ENCODE data around the gene ADIPOQ.

ADIPOQ gene

DNA sequence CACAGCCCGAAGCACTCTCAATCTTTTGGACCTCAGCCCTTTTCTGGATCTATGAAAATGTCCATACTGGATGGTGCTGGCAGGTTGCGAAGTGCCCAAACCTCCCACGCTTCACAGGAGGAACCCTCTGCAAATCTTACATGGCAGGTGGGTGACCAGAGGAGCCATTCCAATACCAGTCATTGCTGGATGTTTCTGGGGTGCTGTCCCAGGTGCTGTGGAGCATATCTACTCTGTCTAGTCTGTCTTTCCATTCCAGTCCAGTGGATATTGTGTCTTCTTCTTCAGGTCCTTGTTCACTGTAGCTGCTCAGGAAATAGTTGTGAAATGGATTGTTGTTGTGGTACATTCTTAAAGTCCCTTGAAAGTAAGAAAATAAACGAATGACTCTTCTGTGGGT, 10.7 kb upstream of the ADIPOQ start:
- TF ChIP-seq, protein P1, sequence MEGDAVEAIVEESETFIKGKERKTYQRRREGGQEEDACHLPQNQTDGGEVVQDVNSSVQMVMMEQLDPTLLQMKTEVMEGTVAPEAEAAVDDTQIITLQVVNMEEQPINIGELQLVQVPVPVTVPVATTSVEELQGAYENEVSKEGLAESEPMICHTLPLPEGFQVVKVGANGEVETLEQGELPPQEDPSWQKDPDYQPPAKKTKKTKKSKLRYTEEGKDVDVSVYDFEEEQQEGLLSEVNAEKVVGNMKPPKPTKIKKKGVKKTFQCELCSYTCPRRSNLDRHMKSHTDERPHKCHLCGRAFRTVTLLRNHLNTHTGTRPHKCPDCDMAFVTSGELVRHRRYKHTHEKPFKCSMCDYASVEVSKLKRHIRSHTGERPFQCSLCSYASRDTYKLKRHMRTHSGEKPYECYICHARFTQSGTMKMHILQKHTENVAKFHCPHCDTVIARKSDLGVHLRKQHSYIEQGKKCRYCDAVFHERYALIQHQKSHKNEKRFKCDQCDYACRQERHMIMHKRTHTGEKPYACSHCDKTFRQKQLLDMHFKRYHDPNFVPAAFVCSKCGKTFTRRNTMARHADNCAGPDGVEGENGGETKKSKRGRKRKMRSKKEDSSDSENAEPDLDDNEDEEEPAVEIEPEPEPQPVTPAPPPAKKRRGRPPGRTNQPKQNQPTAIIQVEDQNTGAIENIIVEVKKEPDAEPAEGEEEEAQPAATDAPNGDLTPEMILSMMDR (conservative IDR thresholded peaks at IDR 0.05): no peak
- H3K27ac ChIP-seq: no peak overlapping the region

DNA sequence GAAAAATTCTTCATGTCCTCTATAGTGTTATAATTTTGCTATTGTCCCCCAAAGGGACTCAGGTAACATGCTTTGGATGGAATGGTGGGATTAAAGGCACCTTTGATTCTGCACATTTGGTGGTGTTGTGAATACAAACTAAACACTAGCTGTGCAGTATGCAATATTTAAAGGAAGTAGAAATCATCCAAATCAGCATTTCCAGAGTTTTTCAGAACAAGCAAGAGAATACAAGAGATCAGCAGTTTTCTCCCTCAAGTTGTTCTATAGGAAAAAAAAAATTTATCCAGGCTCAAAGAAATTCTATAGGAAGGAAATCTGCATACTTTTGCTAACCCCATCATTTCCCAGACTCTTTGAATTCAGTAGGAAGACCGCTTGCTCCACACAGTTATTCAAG, 10.2 kb upstream of the ADIPOQ start:
- no peak overlapping the region for H3K27ac ChIP-seq
- TF ChIP-seq, protein P1 (conservative IDR thresholded peaks at IDR 0.05): no peak

DNA sequence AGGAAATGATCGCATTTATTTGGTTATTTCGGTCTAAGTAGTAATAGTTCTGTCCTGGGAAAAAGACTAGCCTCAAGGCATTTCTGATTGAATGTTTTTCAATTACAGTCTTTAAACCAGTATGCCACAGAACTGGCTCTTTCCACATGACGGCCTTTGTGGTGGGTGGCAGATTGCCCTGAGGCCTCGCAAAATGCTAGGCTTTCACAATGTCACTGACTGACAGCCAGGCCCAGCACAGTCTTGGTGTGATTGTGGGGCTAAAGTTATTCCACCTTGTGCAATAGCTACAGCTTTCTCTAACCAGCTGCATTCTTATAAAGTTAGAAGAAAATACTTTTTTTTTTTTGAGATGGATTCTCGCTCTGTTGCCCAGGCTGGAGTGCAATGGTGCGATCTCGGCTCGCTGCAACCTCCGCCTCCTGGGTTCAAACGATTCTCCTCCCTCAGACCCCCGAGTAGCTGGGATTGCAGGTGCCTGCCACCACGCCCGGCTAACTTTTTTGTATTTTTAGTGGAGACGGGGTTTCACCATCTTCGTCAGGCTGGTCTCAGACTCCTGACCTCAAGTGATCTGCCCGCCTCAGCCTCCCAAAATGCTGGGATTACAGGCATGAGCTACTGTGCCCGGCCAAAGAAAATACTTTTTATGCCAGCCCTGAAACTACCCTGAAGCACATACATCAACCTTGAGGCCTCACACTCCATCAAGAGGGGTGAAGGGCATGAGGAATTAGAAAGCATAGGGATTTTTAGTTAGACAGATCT, 2.5 kb upstream of the ADIPOQ start:
- no peak overlapping the region for H3K27ac ChIP-seq
- TF ChIP-seq, protein P1 (conservative IDR thresholded peaks at IDR 0.05): no peak

DNA sequence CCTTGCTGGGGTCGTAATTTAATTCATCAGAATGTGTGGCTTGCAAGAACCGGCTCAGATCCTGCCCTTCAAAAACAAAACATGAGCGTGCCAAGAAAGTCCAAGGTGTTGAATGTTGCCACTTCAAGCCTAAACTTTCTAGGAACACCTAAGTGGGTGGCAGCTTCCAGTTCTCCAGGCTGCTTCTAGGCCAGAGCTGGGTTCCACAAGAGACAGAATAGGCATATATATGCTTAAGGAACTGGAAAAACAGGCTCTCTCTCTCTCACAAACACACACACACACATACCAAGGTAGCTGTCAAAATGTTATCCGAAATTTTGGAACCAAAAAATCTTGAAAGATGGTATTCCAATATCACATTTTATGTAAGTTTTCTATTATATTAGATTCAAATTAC, 890 bp upstream of the ADIPOQ start:
- TF ChIP-seq, protein P1 (conservative IDR thresholded peaks at IDR 0.05): no peak
- H3K27ac ChIP-seq: no peak overlapping the region

DNA sequence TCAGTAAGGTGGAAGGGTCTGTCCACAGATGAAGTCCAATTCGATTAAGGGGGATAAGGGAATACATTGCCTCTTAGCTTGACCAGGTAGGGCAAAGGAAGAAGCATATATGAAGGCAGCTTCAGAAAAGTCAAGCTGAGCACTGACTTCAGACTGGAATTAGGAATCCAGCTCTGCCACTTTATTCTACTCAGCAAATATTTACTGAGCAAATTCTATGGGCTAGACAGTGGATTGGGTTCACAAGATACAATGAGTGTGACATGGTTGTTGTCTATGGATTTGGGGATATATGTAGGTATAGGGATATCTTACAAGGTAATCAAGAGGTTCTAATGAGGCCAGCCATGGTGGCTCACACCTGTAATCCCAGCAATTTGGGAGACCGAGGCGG, 526 bp downstream of the ADIPOQ start:
- no peak overlapping the region for H3K27ac ChIP-seq
- TF ChIP-seq, protein P1 (conservative IDR thresholded peaks at IDR 0.05): no peak

DNA sequence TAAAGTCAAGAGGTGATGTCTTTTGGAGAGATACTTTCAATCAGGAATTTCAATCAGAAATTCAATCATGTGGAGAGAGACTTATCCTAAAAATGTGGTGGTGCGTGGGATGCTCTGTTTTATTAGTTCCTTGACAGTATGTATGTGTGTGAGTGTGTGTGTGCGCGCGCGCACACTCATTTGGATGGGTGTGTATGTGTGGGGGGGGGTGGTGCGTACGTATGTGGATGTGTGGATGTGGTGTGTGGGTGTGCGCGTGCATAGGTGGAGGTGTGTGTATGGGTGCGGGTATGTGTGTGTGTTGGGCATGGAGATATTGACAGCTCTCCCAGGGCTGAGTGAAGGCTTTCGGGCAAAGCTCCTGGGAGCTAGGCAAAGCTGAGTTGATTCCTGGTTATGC, 2.4 kb downstream of the ADIPOQ start:
- no peak overlapping the region for H3K27ac ChIP-seq
- TF ChIP-seq, protein P1 (conservative IDR thresholded peaks at IDR 0.05): no peak

DNA sequence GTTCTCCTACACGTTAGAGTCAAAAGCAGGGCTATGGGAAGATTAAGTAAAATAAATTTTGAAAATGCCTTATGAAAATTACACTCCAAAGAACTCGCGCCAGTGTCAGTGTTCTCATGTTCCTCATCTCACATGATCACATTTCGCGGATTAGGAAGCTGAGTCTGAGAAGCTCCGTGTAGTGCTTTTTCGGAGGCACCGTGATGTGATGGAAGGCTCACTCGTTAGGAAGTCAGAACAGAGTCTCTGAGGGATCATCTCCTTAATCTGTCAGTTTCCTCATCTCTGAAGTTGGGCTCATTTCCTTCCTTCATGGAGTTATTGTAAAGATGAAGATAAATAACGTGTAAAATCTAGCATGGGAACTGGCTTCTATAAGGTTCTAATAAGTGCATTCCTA, 3.2 kb downstream of the ADIPOQ start:
- TF ChIP-seq, protein P1 (conservative IDR thresholded peaks at IDR 0.05): no peak
- no peak overlapping the region for H3K27ac ChIP-seq
